SK-N-MC (cell line): ENCODE measurements around the gene DCUN1D5.
A peak's percentile ranks its signal among the peaks of the same experiment; 100 is the strongest.

Source experiments
- DNase-seq: peaks from one replicate; pipeline ENCODE4 v3.0.0-alpha.2; 2011; ENCODE audit warnings: low read depth, low spot score
- H3K27ac ChIP-seq: fragments of 200-600 bp; sonication (generic); 2 replicates; pipeline ENCODE4 v1.5.1; 2016; ENCODE audit warnings: mixed run types
- H3K36me3 ChIP-seq: fragments of 200-600 bp; sonication (generic); 2 replicates; pipeline ENCODE4 v1.6.1; 2017; ENCODE audit warnings: antibody characterized with exemption, low read length, mixed read lengths; ENCODE audit not compliant: insufficient read depth
- H3K4me3 ChIP-seq: fragments of 200-600 bp; sonication (generic); 2 replicates; pipeline ENCODE4 v1.5.1; 2016
- H3K9ac ChIP-seq: fragments of 200-600 bp; sonication (generic); 2 replicates; pipeline ENCODE4 v1.8.0; 2017; ENCODE audit warnings: mixed run types, mixed read lengths; ENCODE audit not compliant: insufficient read length
- H3K9me3 ChIP-seq: fragments of 200-600 bp; sonication (generic); 2 replicates; pipeline ENCODE4 v1.6.1; 2017; ENCODE audit warnings: low read depth, mild to moderate bottlenecking, antibody characterized with exemption, low read length, moderate library complexity, mixed read lengths
- EZH2 ChIP-seq: fragments of 200-600 bp; sonication (generic); IDR thresholded peaks from one replicate; pipeline ENCODE4 v1.6.1; 2017; ENCODE audit warnings: antibody characterized with exemption
- FOXP2 ChIP-seq: optimal IDR thresholded peaks from 2 replicates; pipeline ENCODE3; 2011; ENCODE audit warnings: mild to moderate bottlenecking, moderate library complexity; ENCODE audit not compliant: insufficient read depth; ENCODE audit errors: extremely low read length, control extremely low read depth
- POLR2AphosphoS5 ChIP-seq: IDR thresholded peaks from 2 replicates; pipeline ENCODE4 v1.6.1; 2012; ENCODE audit warnings: mild to moderate bottlenecking, low read depth, low read length, borderline replicate concordance

The DCUN1D5 gene

DNA sequence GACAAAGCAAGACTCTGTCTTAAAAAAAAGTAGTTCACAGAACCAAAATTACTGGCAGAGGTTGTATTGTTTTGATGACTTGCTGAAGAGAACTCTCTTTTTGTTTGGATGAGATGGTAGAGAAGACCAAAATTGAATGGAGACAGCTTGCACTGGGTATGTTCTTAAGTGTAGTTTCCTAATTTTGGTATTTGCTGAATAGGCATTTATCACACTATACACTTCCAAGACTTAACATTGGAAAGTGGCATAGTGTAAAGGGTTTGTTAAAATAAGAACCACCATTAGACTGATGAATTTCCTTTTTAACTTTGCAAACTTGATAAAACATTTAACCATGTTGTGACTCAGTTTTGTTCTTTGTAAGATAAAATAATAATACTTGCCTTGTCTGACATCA is 5.3 kb upstream of the DCUN1D5 start:
- DNase-seq: no peak
- Histone ChIP-seq H3K27ac (no peak overlapping the region), H3K9ac (no peak overlapping the region), H3K36me3 (no peaks in the 10 kb centered on the region), H3K4me3 (no peak overlapping the region), H3K9me3 (no peaks in the 10 kb centered on the region)
- TF ChIP-seq POLR2AphosphoS5: no peak

DNA sequence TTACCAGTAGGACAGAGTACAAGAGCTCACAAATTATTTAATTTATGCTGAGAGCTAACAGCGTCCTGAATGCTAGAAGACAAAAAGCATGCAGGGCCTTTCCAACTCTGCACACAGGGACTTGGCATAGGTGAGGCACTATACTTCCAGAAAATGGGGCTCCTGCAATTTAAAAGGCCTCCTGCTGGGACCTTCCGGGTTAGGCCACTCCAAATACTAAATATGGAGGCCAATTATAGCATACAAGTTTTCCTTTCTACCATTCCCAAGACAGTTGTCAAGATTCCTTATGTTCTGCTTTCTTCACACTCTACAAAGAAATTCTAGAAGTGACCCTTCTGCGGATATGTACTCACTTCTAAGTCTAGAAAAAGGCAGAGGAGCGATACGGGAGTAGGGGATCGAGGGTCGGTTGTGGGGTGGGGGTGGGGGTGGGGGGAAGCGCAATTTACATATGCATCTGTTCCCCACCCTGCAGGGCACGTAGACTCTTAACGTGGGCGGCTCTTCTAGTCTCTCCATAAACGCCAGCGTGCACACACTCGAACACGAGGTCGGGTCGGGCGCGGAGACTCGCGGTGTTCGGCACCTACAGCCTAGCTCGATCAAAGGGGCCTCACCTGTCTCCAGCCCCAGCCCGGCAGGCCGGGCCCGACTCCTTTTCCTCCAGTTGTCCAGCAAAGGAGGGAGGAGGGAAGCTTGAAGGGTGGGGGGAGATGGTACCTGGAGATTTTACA is 728 bp downstream of the DCUN1D5 start:
- no peak for DNase-seq
- Histone ChIP-seq H3K36me3 (peaks cover 35% of the 10 kb centered on the region), H3K4me3 (peak overlapping the region; percentile 97), H3K9me3 (no peaks in the 10 kb centered on the region), H3K9ac (peak overlapping the region; percentile 96), H3K27ac (peak overlapping the region; percentile 80)
- TF ChIP-seq POLR2AphosphoS5 (no peak), FOXP2 (no peak), EZH2 (no peak)

GRCh38 chr11:103086461-103086860 is 5.5 kb downstream of the DCUN1D5 start:
- H3K9me3 ChIP-seq: no peaks in the 10 kb centered on the region
- H3K4me3 ChIP-seq: no peak overlapping the region
- DNase-seq: no peak
- H3K36me3 ChIP-seq: peaks cover 80% of the 10 kb centered on the region
- H3K27ac ChIP-seq: peak overlapping the region; percentile 69
- H3K9ac ChIP-seq: no peak overlapping the region
- TF ChIP-seq EZH2: no peak
- TF ChIP-seq FOXP2: no peak
- no peak for TF ChIP-seq POLR2AphosphoS5

- no peak for DNase-seq
- H3K9me3 ChIP-seq: no peaks in the 10 kb centered on the region
- peak overlapping the region; percentile 69 for H3K27ac ChIP-seq
- no peak for TF ChIP-seq POLR2AphosphoS5
- no peak for TF ChIP-seq FOXP2
- TF ChIP-seq EZH2: no peak
- peaks cover 86% of the 10 kb centered on the region for H3K36me3 ChIP-seq
- no peak overlapping the region for H3K4me3 ChIP-seq
- H3K9ac ChIP-seq: no peak overlapping the region
Observed at GRCh38 chr11:103085758-103086365, 6.1 kb downstream of the DCUN1D5 start.

DNA sequence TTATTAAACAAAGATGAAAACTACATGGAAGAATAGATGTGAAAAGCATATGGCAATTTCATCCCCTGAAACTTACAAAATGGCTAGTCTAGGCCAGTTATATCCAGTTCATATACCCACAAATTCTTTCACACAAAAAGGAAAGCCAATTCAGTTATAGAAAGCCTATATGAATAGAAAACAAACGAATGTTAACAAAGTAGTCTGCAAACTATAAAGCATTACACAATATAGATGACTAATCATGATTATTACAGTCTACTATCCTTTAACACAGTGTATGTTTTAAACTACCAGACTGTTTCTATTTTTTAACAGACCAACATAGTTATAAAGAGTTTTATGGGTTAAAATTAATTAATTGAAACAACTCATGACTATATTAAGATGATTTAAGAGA is 12.1 kb downstream of the DCUN1D5 start:
- DNase-seq: no peak
- H3K9me3 ChIP-seq: no peaks in the 10 kb centered on the region
- H3K9ac ChIP-seq: no peak overlapping the region
- TF ChIP-seq EZH2 (no peak), POLR2AphosphoS5 (no peak), FOXP2 (no peak)
- H3K4me3 ChIP-seq: no peak overlapping the region
- H3K27ac ChIP-seq: no peak overlapping the region
- peaks cover 97% of the 10 kb centered on the region for H3K36me3 ChIP-seq

GRCh38 chr11:103078710-103079109 is 13.2 kb downstream of the DCUN1D5 start:
- H3K36me3 ChIP-seq: peaks cover 97% of the 10 kb centered on the region

GRCh38 chr11:103077554-103077953 is 14.4 kb downstream of the DCUN1D5 start:
- Histone ChIP-seq H3K4me3 (no peak overlapping the region), H3K27ac (no peak overlapping the region), H3K9me3 (no peaks in the 10 kb centered on the region), H3K9ac (no peak overlapping the region), H3K36me3 (peaks cover 95% of the 10 kb centered on the region)
- no peak for DNase-seq
- no peak for TF ChIP-seq FOXP2
- no peak for TF ChIP-seq POLR2AphosphoS5

More at GRCh38 chr11:103078710-103079109, 13.2 kb downstream of the DCUN1D5 start:
- H3K27ac ChIP-seq: no peak overlapping the region
- no peak for DNase-seq
- TF ChIP-seq EZH2: no peak
- TF ChIP-seq POLR2AphosphoS5: no peak
- no peak for TF ChIP-seq FOXP2
- H3K9ac ChIP-seq: no peak overlapping the region
- no peaks in the 10 kb centered on the region for H3K9me3 ChIP-seq
- H3K4me3 ChIP-seq: no peak overlapping the region

- no peak overlapping the region for H3K4me3 ChIP-seq
- H3K9ac ChIP-seq: no peak overlapping the region
- H3K27ac ChIP-seq: no peak overlapping the region
- TF ChIP-seq POLR2AphosphoS5 (no peak), EZH2 (no peak), FOXP2 (no peak)
- H3K36me3 ChIP-seq: peaks cover 86% of the 10 kb centered on the region
- no peaks in the 10 kb centered on the region for H3K9me3 ChIP-seq
- DNase-seq: no peak
Observed at GRCh38 chr11:103076361-103076760, 15.6 kb downstream of the DCUN1D5 start.

- H3K4me3 ChIP-seq: no peak overlapping the region
- H3K9ac ChIP-seq: no peak overlapping the region
- H3K9me3 ChIP-seq: no peaks in the 10 kb centered on the region
- no peak for DNase-seq
- peaks cover 84% of the 10 kb centered on the region for H3K36me3 ChIP-seq
- no peak for TF ChIP-seq EZH2
- TF ChIP-seq POLR2AphosphoS5: no peak
- TF ChIP-seq FOXP2: no peak
- H3K27ac ChIP-seq: no peak overlapping the region
Observed at GRCh38 chr11:103071008-103071407, 21.0 kb downstream of the DCUN1D5 start.
